Mucosa of descending colon (tissue), 3 donors: ENCODE measurements around the gene SLC29A3. TPM values are rescaled to one million over a fixed set of nuclear protein-coding genes. Genes with fewer than 3 reads are reported as not detected.
"Not testable (repeated sequence)": the region's sequence is repeated elsewhere in the genome, so short reads cannot be mapped to it uniquely, and the experiment has no call there.

Source experiments
- ATAC-seq: fragments of 200-7000 bp; cut with Tn5 transposase; one replicate; pipeline ENCODE4 v1.9.1; 2020; ENCODE audit warnings: mild to moderate bottlenecking, moderate library complexity
- DNase-seq, 3 donors: peaks; one replicate each; pipeline ENCODE4 v3.0.0-alpha.2; 2020
- H3K36me3 ChIP-seq: fragments of 200-600 bp; one replicate; pipeline ENCODE4 v1.8.0; 2021; ENCODE audit warnings: low read depth, mild to moderate bottlenecking
- H3K4me1 ChIP-seq: fragments of 200-600 bp; one replicate; pipeline ENCODE4 v1.8.0; 2021; ENCODE audit warnings: low read depth, mild to moderate bottlenecking
- H3K4me3 ChIP-seq: fragments of 200-600 bp; one replicate; pipeline ENCODE4 v1.8.0; 2021; ENCODE audit warnings: mild to moderate bottlenecking
- H3K9me3 ChIP-seq: fragments of 200-600 bp; one replicate; pipeline ENCODE4 v1.8.0; 2021; ENCODE audit warnings: mild to moderate bottlenecking
- intact Hi-C, 2 donors: fragments of 100-400 bp; cut with DNase I in 1 of 2; cut with micrococcal nuclease in 1 of 2; formaldehyde crosslinking; loops; one replicate each; pipeline versions ENCODE4 v1.11.0 to v1.11.1; 2022; cut with DNase I, micrococcal nuclease
- total RNA-seq, 3 donors: library from RNA; stranded (reverse); fragmentation: NEBNext Ultra II Directional in 2 of 3; extraction: Animal tissue kit (Norgen Biotek cat#: 25700) in 2 of 3; gene quantifications; one replicate each; pipeline versions ENCODE4 v1.2.1 to v1.2.4, GENCODE V29; 2021 to 2023
- TF ChIP-seq, protein P1 (sequence below): fragments of 200-600 bp; IDR thresholded peaks from one replicate; pipeline ENCODE4 v1.8.0; 2022; ENCODE audit warnings: antibody characterized with exemption, mild to moderate bottlenecking
- donor health status: DM: no; HTN: no; CAD: no; lungs with moderate emphysema.
- donor health status: DM: no; HTN: no; CAD: no.
- donor health status: DM: no; HTN: yes; CAD: no.

SLC29A3 gene
- total RNA-seq, 3 donors from 2014 or later = 6.0 to 6.4 (median 6.3) TPM

DNA sequence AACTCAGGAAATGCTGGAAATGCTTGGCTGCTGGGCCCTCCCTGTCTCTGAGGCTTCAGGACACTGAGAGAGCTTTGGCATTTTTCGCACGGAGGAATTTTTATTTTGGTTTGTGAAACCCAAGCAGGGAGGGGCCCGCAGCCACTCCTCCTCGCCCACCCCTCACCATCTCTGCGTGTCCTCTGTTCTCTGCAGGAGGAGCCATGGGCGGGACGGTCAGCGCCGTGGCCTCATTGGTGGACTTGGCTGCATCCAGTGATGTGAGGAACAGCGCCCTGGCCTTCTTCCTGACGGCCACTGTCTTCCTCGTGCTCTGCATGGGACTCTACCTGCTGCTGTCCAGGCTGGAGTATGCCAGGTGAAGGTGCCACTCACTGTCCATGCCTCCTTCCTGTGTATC is 36.8 kb downstream of the SLC29A3 start:
- H3K36me3 ChIP-seq = no peaks in the 10 kb centered on the region
- DNase-seq (no peak), ATAC-seq (no peak)
- intact Hi-C loops = no loop called here
- H3K9me3 ChIP-seq = no peaks in the 10 kb centered on the region
- H3K4me3 ChIP-seq = no peak overlapping the region
- TF ChIP-seq, protein P1, sequence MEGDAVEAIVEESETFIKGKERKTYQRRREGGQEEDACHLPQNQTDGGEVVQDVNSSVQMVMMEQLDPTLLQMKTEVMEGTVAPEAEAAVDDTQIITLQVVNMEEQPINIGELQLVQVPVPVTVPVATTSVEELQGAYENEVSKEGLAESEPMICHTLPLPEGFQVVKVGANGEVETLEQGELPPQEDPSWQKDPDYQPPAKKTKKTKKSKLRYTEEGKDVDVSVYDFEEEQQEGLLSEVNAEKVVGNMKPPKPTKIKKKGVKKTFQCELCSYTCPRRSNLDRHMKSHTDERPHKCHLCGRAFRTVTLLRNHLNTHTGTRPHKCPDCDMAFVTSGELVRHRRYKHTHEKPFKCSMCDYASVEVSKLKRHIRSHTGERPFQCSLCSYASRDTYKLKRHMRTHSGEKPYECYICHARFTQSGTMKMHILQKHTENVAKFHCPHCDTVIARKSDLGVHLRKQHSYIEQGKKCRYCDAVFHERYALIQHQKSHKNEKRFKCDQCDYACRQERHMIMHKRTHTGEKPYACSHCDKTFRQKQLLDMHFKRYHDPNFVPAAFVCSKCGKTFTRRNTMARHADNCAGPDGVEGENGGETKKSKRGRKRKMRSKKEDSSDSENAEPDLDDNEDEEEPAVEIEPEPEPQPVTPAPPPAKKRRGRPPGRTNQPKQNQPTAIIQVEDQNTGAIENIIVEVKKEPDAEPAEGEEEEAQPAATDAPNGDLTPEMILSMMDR = no peak
- H3K4me1 ChIP-seq = no peaks in the 10 kb centered on the region

- TF ChIP-seq, protein P1 = no peak
- intact Hi-C loops = no loop called here
- Histone ChIP-seq H3K36me3 (no peaks in the 10 kb centered on the region), H3K4me3 (no peak overlapping the region), H3K4me1 (no peaks in the 10 kb centered on the region), H3K9me3 (no peaks in the 10 kb centered on the region)
- DNase-seq = no peak
- no peak for ATAC-seq
Measured at GRCh38 chr10:71357792-71358265, 38.8 kb downstream of the SLC29A3 start.

- Histone ChIP-seq H3K4me1 (no peaks in the 10 kb centered on the region), H3K9me3 (no peaks in the 10 kb centered on the region), H3K4me3 (no peak overlapping the region), H3K36me3 (no peaks in the 10 kb centered on the region)
- no peak for DNase-seq
- no peak for ATAC-seq
- TF ChIP-seq, protein P1 = no peak
- intact Hi-C loops = no loop called here
Measured at GRCh38 chr10:71358277-71358676, 39.2 kb downstream of the SLC29A3 start.

DNA sequence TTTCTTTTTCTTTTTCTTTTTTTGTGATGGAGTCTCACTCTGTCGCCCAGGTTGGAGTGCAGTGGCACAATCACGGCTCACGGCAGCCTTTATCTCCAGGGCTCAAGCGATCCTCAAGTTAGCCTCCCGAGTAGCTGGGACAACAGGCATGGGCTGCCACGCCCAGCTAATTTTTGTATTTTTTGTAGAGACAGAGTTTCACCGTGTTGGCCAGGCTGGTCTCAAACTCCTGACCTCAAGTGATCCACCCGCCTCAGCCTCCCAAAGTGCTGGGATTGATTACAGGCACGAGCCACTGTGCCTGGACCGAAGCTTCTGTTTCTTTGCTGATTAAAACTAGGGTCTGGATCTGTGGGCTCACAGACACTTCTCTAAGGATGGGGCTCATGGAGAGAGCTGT is 39.8 kb downstream of the SLC29A3 start:
- ATAC-seq, H3K9me3 ChIP-seq, H3K4me3 ChIP-seq, DNase-seq, H3K4me1 ChIP-seq, intact Hi-C loops, H3K36me3 ChIP-seq: not testable (repeated sequence)

- H3K4me1 ChIP-seq = no peaks in the 10 kb centered on the region
- no peak overlapping the region for H3K4me3 ChIP-seq
- H3K36me3 ChIP-seq = no peaks in the 10 kb centered on the region
- H3K9me3 ChIP-seq = no peaks in the 10 kb centered on the region
- intact Hi-C loops = no loop called here
- DNase-seq (no peak), ATAC-seq (peak; percentile 49)
- TF ChIP-seq, protein P1 = no peak
Measured at GRCh38 chr10:71359364-71360046, 40.4 kb downstream of the SLC29A3 start.

- H3K4me3 ChIP-seq = no peak overlapping the region
- TF ChIP-seq, protein P1 = no peak
- DNase-seq (no peak), ATAC-seq (no peak)
- intact Hi-C loops = no loop called here
- no peaks in the 10 kb centered on the region for H3K36me3 ChIP-seq
- no peaks in the 10 kb centered on the region for H3K4me1 ChIP-seq
- no peaks in the 10 kb centered on the region for H3K9me3 ChIP-seq
Measured at GRCh38 chr10:71360735-71361134, 41.7 kb downstream of the SLC29A3 start.
